Gastrocnemius medialis (tissue), 4 donors: ENCODE results near the gene TRA2A. TPM values are rescaled to one million over a fixed set of nuclear protein-coding genes. Genes with fewer than 3 reads are reported as not detected.

Experiments
- ATAC-seq, 2 donors: fragments of 150-250 bp; one replicate each; pipeline ENCODE4 v1.9.1; 2016
- DNase-seq, 2 donors: peaks; one replicate each; pipeline ENCODE4 v3.0.0-alpha.2; 2019
- H3K27ac ChIP-seq, 4 donors: fragments of 200-600 bp; sonication (generic); 1 replicate in 1 of 4; 2 replicates in 3 of 4; pipeline ENCODE4 v1.5.1; 2016 to 2018; ENCODE audit warnings: mild to moderate bottlenecking in 2 of 4, moderate library complexity in 1 of 4
- H3K27me3 ChIP-seq, 3 donors: fragments of 200-600 bp; sonication (generic) in 2 of 3; 1 replicate in 1 of 3; 2 replicates in 2 of 3; pipeline versions ENCODE4 v1.5.1 to v1.6.0; 2016 to 2019; ENCODE audit warnings: mild to moderate bottlenecking in 1 of 3, moderate library complexity in 1 of 3
- H3K36me3 ChIP-seq, 2 donors: fragments of 200-600 bp; sonication (generic) in 1 of 2; one replicate each; pipeline ENCODE4 v1.5.1; 2017 to 2018
- H3K4me1 ChIP-seq, 2 donors: fragments of 200-600 bp; sonication (generic) in 1 of 2; one replicate each; pipeline ENCODE4 v1.5.1; 2016 to 2017; ENCODE audit warnings: mild to moderate bottlenecking in 2 of 2
- H3K4me3 ChIP-seq, 4 donors: fragments of 200-600 bp; sonication (generic) in 3 of 4; 1 replicate in 1 of 4; 2 replicates in 3 of 4; pipeline ENCODE4 v1.5.1; 2016 to 2019; ENCODE audit warnings: mild to moderate bottlenecking in 2 of 4
- H3K9me3 ChIP-seq, 3 donors: fragments of 200-600 bp; sonication (generic) in 2 of 3; 1 replicate in 1 of 3; 2 replicates in 2 of 3; pipeline ENCODE4 v1.5.1; 2016 to 2019
- CTCF ChIP-seq, 5 experiments: fragments of 450-650 bp in 3 of 5; fragments of 200-600 bp in 2 of 5; sonication (generic) in 2 of 5; IDR thresholded peaks in 4 of 5; conservative IDR thresholded peaks in 1 of 5; 1 replicate in 4 of 5; 2 replicates in 1 of 5; pipeline ENCODE4 v1.5.1; 2016 to 2019; ENCODE audit warnings: antibody characterized with exemption in 5 of 5, mild to moderate bottlenecking in 3 of 5, moderate library complexity in 3 of 5
- POLR2A ChIP-seq, 2 donors: fragments of 450-650 bp; IDR thresholded peaks; one replicate each; pipeline ENCODE4 v1.6.1; 2017; ENCODE audit warnings: antibody characterized with exemption in 2 of 2, mild to moderate bottlenecking in 2 of 2, moderate library complexity in 2 of 2
- in situ Hi-C, 4 donors: fragments of 200-750 bp; cut with MboI; loops; one replicate each; pipeline versions ENCODE4 v1.15.0 to v1.8.0; 2017; ENCODE audit warnings: low sequenced_read_pairs in 4 of 4
- intact Hi-C: fragments of 100-400 bp; cut with DNase I; formaldehyde crosslinking; loops from one replicate; pipeline ENCODE4 v1.15.1; 2023; ENCODE audit warnings: low total_unique reads
- total RNA-seq, 4 donors: library from RNA; depleted of rRNA; stranded (reverse); fragments of >200 nt; gene quantifications; one replicate each; pipeline versions ENCODE4 v1.1.0 to v1.2.3, GENCODE V29; 2016

Gene TRA2A
- total RNA-seq, 4 donors from 2014 or later = 4.8 to 6.4 (median 5.7) TPM

GRCh38 chr7:23474829-23475575 lies 56.8 kb downstream of the TRA2A start:
- intact Hi-C loops = loop anchor here (5.0 kb wide), 1 partner anchor 57 kb away; the partner anchor contains the start of gene TRA2A
- Histone ChIP-seq H3K27me3 (peaks cover 95 to 100% (median 100%) of the 10 kb centered on the region in 3 donors), H3K27ac (no peak overlapping the region), H3K9me3 (no peaks in the 10 kb centered on the region), H3K36me3 (no peaks in the 10 kb centered on the region), H3K4me1 (peaks cover 8 to 25% of the 10 kb centered on the region in 2 donors), H3K4me3 (peak overlapping the region in 3 of 4 donors; percentile 7 to 41 (median 40))
- TF ChIP-seq POLR2A (IDR thresholded peaks at IDR 0.05) (no peak), CTCF (IDR thresholded peaks at IDR 0.05 in 4 of 5, conservative IDR thresholded peaks at IDR 0.05 in 1 of 5) (no peak)
- ATAC-seq = no peak
- in situ Hi-C loops = no loop called here
- DNase-seq = no peak

GRCh38 chr7:23474094-23474828 lies 57.5 kb downstream of the TRA2A start:
- Histone ChIP-seq H3K4me3 (peak overlapping the region; percentile 7 to 41 (median 37)), H3K27me3 (peaks cover 96 to 100% (median 100%) of the 10 kb centered on the region in 3 donors)

GRCh38 chr7:23473844-23474093 lies 58.0 kb downstream of the TRA2A start:
- intact Hi-C loops (loop anchor here (5.0 kb wide), 1 partner anchor 59 kb away; the partner anchor contains the start of gene TRA2A), in situ Hi-C loops (no loop called here)
- DNase-seq (no peak), ATAC-seq (no peak)
- TF ChIP-seq CTCF (IDR thresholded peaks at IDR 0.05 in 4 of 5, conservative IDR thresholded peaks at IDR 0.05 in 1 of 5) (no peak), POLR2A (IDR thresholded peaks at IDR 0.05) (no peak)
- H3K9me3 ChIP-seq = no peaks in the 10 kb centered on the region
- H3K27me3 ChIP-seq = peaks cover 99 to 100% (median 100%) of the 10 kb centered on the region in 3 donors
- peaks cover 17 to 30% of the 10 kb centered on the region in 2 donors for H3K4me1 ChIP-seq
- H3K4me3 ChIP-seq = peak overlapping the region; percentile 5 to 41 (median 37)
- no peak overlapping the region for H3K27ac ChIP-seq
- H3K36me3 ChIP-seq = no peaks in the 10 kb centered on the region

More at GRCh38 chr7:23474094-23474828, 57.5 kb downstream of the TRA2A start:
- peaks cover 16 to 26% of the 10 kb centered on the region in 2 donors for H3K4me1 ChIP-seq
- intact Hi-C loops (loop anchor here (5.0 kb wide), 1 partner anchor 58 kb away; the partner anchor contains the start of gene TRA2A), in situ Hi-C loops (no loop called here)
- H3K36me3 ChIP-seq = no peaks in the 10 kb centered on the region
- peak in 1 of 2 donors; percentile 66 for ATAC-seq
- peak; percentile 35 to 40 for DNase-seq
- H3K27ac ChIP-seq = no peak overlapping the region
- TF ChIP-seq POLR2A (IDR thresholded peaks at IDR 0.05) (no peak), CTCF (IDR thresholded peaks at IDR 0.05 in 4 of 5, conservative IDR thresholded peaks at IDR 0.05 in 1 of 5) (no peak)
- H3K9me3 ChIP-seq = no peaks in the 10 kb centered on the region

- Histone ChIP-seq H3K36me3 (no peaks in the 10 kb centered on the region), H3K27ac (no peak overlapping the region), H3K4me3 (peak overlapping the region in 2 of 4 donors; percentile 4 to 34), H3K27me3 (peaks cover 99 to 100% (median 100%) of the 10 kb centered on the region in 3 donors), H3K9me3 (no peaks in the 10 kb centered on the region), H3K4me1 (peaks cover 19 to 36% of the 10 kb centered on the region in 2 donors)
- DNase-seq (no peak), ATAC-seq (no peak)
- intact Hi-C loops (loop anchor here (5.0 kb wide), 1 partner anchor 59 kb away; the partner anchor contains the start of gene TRA2A), in situ Hi-C loops (no loop called here)
- no peak for TF ChIP-seq CTCF (IDR thresholded peaks at IDR 0.05 in 4 of 5, conservative IDR thresholded peaks at IDR 0.05 in 1 of 5)
- no peak for TF ChIP-seq POLR2A (IDR thresholded peaks at IDR 0.05)
Measured at GRCh38 chr7:23472956-23473843, 58.6 kb downstream of the TRA2A start.
